Erythroblast (primary cell): ENCODE measurements around the gene TOX3.

Experiments used
- DNase-seq, 2 experiments: peaks; one replicate each; lab custom pipeline; 2025; lab: John Stamatoyannopoulos, UW
- GATA1 ChIP-seq: IDR thresholded peaks from 2 replicates; pipeline ENCODE4 v1.6.1; 2011; ENCODE audit warnings: low read depth, mild to moderate bottlenecking, control low read depth, low read length, moderate library complexity
- POLR2A ChIP-seq: IDR thresholded peaks from 2 replicates; pipeline ENCODE4 v1.6.1; 2011; ENCODE audit warnings: mild to moderate bottlenecking, low read length

Gene TOX3

GRCh38 chr16:52547004-52547833 is at the start of gene TOX3:
TOX3 (minus strand) TSS chr16:52547143; CDS start chr16:52546723, 420 bp downstream.
- no peak for DNase-seq
- no peak for TF ChIP-seq POLR2A
- TF ChIP-seq GATA1: no peak

DNA sequence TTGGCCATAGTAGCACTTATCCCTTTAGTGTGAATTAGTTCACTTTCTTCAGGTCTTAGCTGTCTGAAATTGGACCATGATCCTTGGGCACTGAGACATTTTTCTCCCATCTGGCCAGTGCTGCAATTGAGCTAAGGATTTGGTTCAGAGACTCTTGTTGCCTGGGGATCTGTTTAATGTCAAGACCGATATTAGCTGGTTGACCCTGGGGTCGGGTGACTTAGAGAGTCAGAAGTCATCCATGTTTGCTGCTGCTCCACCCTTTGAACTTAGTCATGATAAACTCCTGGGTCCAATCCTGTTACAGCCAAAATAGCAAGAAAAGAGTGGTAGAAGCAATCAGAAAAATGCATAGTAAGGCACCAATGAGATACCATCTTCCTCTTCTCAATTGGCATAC is 45.8 kb upstream of the TOX3 start:
- no peak for DNase-seq
- TF ChIP-seq GATA1 (no peak), POLR2A (no peak)

DNA sequence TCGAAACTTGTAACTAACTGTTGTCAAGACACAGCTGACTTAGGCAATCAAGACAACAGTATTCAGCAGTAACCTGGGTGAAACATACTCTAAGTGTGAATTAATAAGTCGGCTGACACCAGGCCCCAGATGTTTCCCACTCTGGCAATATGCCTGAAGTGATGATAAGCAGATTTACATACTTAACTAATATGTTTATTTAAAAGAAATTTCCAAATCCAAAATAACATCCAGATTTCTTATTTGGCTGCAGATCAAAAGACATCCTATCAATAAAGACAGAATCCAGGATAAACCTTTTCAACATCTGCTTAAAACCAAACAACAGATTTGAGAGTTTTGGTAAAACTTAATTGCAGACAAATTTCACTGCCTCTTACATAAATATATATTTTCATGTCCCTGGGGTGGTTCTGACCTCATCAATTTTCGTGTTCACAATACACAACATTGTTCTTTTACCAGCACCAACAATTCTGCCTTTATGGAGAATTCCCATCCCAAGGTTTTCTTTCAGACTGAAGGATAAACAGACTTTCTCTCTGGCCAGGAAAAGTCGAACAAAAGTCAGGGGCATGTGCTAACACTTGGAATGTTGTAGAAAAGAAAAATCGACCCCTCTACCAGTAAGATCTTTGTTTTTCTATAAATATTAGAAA is 45.1 kb upstream of the TOX3 start:
- TF ChIP-seq POLR2A: no peak
- no peak for TF ChIP-seq GATA1
- no peak for DNase-seq

DNA sequence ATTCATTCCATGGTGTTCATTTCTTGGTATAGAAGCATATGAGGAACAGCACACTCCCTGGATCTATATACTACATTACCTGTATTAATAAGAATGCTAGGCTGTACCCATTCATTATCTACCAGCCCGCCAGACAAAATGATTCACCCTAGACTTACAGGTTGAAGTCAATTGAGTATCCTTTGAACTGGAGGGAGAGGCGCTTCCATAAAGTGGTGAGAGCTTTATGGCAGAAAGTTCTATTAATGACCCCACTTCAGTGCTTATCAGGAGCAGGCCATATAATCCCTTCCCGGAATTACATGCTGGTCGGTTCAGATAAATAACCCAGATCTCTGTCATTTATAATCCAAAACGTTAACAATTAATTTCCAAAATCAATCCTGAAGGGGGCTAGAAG is 44.5 kb upstream of the TOX3 start:
- DNase-seq: no peak
- TF ChIP-seq GATA1 (no peak), POLR2A (no peak)

DNA sequence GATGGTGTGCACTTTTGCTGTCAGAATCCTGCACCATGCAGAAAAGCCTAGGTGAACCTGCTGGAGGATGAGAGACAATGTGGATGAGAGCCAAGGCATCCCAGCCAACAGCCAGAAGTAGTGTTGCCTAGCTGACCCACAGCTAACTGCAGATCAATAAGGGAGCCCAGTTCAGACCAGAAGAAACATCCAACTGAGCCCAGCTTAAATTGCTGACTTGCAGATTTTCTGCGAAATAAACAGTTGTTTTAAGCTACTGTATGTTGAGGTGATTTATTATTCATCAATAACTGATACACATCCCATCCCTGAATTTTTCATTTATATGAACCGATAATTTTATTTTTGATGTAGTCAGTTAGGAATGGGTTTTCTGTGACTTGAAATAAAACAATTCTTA is 39.2 kb upstream of the TOX3 start:
- DNase-seq: no peak
- TF ChIP-seq GATA1 (no peak), POLR2A (no peak)

DNA sequence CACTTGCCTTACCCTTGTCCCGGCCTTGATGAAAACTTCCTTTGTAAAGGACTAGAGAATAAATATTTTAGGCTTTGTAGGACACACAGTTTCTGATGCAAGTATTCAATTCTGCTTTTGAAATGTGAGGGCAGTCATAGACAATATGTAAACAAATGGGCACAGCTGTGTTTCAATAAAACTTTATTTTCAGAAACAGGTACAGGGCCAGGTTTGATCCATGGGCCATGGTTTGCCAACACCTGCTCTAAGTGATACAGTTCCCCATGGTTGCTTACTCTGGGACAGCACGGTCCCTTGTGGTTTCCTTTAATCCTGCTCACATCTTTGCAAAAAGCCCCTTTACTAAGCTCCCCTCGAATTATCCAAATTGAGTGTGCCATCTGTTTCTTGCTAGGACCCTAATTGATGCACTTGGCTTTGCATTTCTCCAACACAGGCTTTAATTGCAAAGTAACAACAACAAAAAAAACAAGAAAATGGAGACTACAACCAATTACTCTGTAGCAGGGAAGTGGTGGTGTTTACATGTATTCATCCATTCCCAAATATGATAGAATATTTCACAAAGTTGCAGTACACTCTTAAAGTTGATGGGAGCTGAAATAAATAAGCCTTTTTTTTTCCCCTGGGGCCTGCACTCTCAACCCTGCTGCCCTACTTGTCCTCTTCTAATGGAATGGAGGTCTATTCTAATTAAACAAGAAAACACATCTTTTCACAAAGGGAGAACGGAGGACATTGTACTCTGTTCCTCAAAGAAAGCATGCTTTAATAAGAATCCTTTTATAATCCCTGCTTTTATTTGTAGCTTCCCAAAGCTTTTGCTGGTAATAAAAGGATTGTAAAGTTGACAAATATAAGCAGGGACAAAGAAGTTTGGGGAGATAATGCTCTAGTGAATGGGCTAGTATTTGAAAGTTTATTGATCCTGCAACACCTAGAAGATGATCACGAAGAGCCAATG is 37.7 kb upstream of the TOX3 start:
- DNase-seq: no peak
- TF ChIP-seq POLR2A: no peak
- no peak for TF ChIP-seq GATA1

- TF ChIP-seq GATA1 (no peak), POLR2A (no peak)
- no peak for DNase-seq
Observed at GRCh38 chr16:52581530-52581929, 34.6 kb upstream of the TOX3 start.

- DNase-seq: no peak
- TF ChIP-seq GATA1: no peak
- no peak for TF ChIP-seq POLR2A
Observed at GRCh38 chr16:52580488-52580887, 33.5 kb upstream of the TOX3 start.

DNA sequence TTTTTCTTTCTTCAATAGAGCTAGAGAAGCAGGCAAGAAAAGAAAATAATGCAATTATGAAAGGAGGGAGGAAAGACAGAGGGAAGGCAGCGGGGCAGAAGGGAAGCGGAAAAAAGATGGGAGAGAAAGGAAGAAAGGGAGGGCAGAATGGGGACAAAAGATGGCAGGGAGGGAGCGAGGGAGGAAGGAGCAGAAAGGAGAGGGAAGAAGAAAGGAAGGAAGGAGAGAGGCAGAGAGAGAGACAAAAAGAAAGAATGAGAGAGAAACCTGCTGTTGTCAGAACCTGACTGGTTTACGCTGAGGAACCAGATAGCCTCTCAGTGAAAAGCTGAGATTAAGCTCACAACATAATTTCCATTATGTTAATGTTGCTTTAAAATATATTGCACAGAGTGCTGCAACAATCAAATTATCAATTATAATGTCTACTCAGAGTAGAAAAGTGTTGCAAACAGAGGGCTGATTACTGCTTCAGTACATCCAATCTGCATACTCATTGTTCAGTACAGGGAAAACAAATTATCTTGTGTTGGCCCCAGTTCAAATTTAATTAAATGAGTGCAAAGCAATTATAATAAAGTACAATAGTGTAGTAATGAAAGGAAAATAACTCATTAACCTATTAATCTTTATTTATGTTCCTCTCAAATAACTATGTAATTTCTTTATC is 32.0 kb upstream of the TOX3 start:
- DNase-seq: no peak
- TF ChIP-seq POLR2A (no peak), GATA1 (no peak)

- no peak for DNase-seq
- TF ChIP-seq GATA1 (no peak), POLR2A (no peak)
Observed at GRCh38 chr16:52578007-52578828, 31.3 kb upstream of the TOX3 start.

DNA sequence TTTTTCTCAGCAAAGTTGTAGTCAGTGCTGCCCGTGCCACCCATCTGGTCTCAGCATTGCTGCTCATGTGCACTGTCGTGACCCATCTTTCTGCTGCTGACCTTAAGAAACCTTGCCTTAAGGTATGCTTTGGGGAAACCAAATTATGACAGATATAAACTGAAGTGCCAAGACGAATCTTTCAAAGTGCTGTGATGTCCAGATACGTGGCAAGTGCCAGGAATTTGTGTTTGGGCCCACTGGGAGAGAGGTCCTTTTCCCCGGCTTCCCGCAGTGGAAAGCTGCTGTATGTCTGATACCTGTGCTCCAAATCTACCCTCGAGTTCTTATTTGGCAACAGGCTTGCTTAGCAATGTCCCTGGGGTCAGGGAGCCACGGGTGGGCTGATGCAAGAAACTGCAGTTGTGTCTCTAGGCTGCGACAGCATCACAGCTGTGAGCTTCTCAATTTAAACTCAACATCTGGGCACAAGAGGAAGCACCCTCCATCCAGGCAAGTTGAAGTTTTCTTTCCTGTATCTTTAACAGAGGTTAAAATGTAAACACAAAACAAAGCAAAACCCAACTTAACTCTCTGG is 30.3 kb upstream of the TOX3 start:
- DNase-seq: no peak
- TF ChIP-seq POLR2A (no peak), GATA1 (no peak)
